ENCODE measurements around the gene SCP2. TPM values are rescaled to one million over a fixed set of nuclear protein-coding genes. Genes with fewer than 3 reads are reported as not detected.
"Not testable (repeated sequence)": the region's sequence is repeated elsewhere in the genome, so short reads cannot be mapped to it uniquely, and the experiment has no call there.

Gene SCP2
- total RNA-seq, 1 donor from 2014 or later: 61.9 TPM

DNA sequence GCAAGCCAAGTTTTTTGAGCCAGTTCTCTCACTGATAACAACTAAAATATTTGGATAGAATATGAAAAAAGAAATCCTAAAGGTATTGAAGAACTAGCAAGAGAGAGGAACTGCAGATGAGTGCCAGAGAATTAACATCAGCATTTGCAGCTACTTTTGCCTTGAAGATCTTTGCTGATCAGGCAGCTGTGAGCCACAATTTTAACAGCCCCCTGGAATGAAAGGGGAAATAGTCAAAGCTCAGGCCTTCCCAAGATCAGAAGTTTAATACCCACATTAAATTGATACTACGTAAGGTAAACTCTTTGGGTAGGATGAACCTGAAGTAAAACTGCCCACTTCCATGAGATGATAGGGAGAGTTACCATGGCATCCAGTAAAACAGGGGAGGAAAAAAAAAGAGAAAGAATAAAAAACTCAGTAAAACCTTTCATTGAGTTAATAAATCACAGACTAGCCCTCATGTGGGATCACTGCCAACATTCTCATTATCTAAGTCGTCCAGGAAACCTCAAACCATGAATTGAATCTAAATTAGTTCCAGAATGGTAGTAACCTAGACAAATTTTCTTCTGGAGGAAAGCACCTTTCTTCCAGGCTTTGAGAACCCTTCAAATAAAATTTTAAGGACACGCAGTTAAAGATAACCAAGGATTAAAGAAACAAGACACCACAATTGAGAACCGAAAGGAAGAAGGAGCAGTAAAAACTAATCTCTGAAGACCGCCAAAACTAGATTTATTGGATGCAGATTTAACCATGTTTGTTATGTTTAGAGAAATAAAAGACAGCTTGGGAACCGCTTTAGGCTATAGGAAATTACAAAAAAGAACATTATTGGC lies 28.3 kb downstream of the SCP2 start:
- no peaks in the 10 kb centered on the region for H3K27me3 ChIP-seq
- no peak for TF ChIP-seq POLR2AphosphoS5 (IDR thresholded peaks at IDR 0.05; ENCODE audit: insufficient read depth in 1 of 2, low read depth in 1 of 2)
- TF ChIP-seq CTCF (IDR thresholded peaks at IDR 0.05): no peak
- TF ChIP-seq POLR2A (IDR thresholded peaks at IDR 0.05): no peak
- H3K36me3 ChIP-seq: peaks cover 0 to 9% of the 10 kb centered on the region in 2 donors
- intact Hi-C loops (cut with DNase I): no loop called here
- no peaks in the 10 kb centered on the region for H3K4me1 ChIP-seq
- peak overlapping the region; percentile 55 for H3K27ac ChIP-seq
- no peaks in the 10 kb centered on the region for H3K9me3 ChIP-seq
- DNase-seq (ENCODE audit: extremely low spot score in 2 of 2): no peak
- peak overlapping the region in 1 of 2 donors; percentile 8 for H3K4me3 ChIP-seq

DNA sequence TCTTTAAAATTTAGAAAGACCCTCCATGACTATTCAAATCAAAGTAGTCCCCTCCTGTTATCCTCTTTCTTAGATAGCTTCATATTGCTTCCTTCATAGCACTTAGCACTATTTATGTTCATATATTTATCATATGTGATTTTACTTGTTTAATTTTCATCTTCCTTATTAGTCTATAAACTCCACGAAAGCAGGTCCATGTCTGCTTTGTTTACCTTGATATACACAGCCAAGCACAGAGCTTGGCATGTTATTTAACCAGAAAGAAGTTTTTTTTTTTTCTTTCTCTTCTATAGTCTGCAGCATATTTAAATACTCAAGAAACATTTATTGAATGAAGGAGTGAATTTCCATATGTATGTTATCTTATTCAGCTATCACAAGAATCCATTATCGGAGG lies 36.0 kb downstream of the SCP2 start:
- no peak overlapping the region for H3K4me3 ChIP-seq
- H3K36me3 ChIP-seq: peaks cover 0 to 6% of the 10 kb centered on the region in 2 donors
- H3K9me3 ChIP-seq: no peaks in the 10 kb centered on the region
- no peak overlapping the region for H3K27ac ChIP-seq
- intact Hi-C loops (cut with DNase I): no loop called here
- no peaks in the 10 kb centered on the region for H3K4me1 ChIP-seq
- TF ChIP-seq POLR2AphosphoS5 (IDR thresholded peaks at IDR 0.05; ENCODE audit: insufficient read depth in 1 of 2, low read depth in 1 of 2) (no peak), POLR2A (IDR thresholded peaks at IDR 0.05) (no peak), CTCF (IDR thresholded peaks at IDR 0.05) (no peak)
- no peak for DNase-seq (ENCODE audit: extremely low spot score in 2 of 2)
- no peaks in the 10 kb centered on the region for H3K27me3 ChIP-seq

- intact Hi-C loops (cut with DNase I): no loop called here
- H3K4me3 ChIP-seq: no peak overlapping the region
- H3K36me3 ChIP-seq: no peaks in the 10 kb centered on the region
These were observed 40.6 kb downstream of the SCP2 start for GRCh38 chr1:52967666-52968065.

GRCh38 chr1:52969234-52969633 lies 42.2 kb downstream of the SCP2 start:
- H3K4me3 ChIP-seq; DNase-seq (ENCODE audit: extremely low spot score in 2 of 2); H3K27me3 ChIP-seq; H3K27ac ChIP-seq; H3K4me1 ChIP-seq; H3K9me3 ChIP-seq; H3K36me3 ChIP-seq; intact Hi-C loops (cut with DNase I): not testable (repeated sequence)

More at GRCh38 chr1:52967666-52968065, 40.6 kb downstream of the SCP2 start:
- Histone ChIP-seq H3K4me1 (no peaks in the 10 kb centered on the region), H3K9me3 (no peaks in the 10 kb centered on the region), H3K27me3 (no peaks in the 10 kb centered on the region), H3K27ac (no peak overlapping the region)
- TF ChIP-seq POLR2A (IDR thresholded peaks at IDR 0.05) (no peak), POLR2AphosphoS5 (IDR thresholded peaks at IDR 0.05; ENCODE audit: insufficient read depth in 1 of 2, low read depth in 1 of 2) (no peak), CTCF (IDR thresholded peaks at IDR 0.05) (no peak)
- DNase-seq (ENCODE audit: extremely low spot score in 2 of 2): no peak

DNA sequence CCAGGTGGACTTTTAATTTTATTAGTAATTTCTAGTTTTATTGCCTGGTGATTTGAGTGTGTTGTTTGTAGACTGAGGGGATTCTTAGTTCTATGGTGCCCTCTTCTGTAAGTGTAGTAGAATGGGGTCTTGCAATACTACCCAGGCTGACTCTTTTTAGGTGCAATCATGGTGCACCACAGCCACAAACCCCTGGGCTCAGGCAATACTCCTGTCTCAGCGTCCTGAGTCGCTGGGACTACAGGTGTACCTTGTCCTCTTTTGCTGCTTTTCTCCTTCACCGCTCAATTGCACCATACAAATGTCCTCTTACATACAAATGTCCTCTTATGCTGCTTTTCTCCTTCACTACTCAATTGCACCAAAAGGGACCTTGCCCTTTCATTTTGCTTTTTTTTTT lies 43.1 kb downstream of the SCP2 start:
- Histone ChIP-seq H3K4me1 (no peaks in the 10 kb centered on the region), H3K27ac (no peak overlapping the region), H3K9me3 (no peaks in the 10 kb centered on the region), H3K27me3 (no peaks in the 10 kb centered on the region), H3K4me3 (no peak overlapping the region), H3K36me3 (peaks cover 0 to 3% of the 10 kb centered on the region in 2 donors)
- intact Hi-C loops (cut with DNase I): no loop called here
- TF ChIP-seq CTCF (IDR thresholded peaks at IDR 0.05) (no peak), POLR2A (IDR thresholded peaks at IDR 0.05) (no peak), POLR2AphosphoS5 (IDR thresholded peaks at IDR 0.05; ENCODE audit: insufficient read depth in 1 of 2, low read depth in 1 of 2) (no peak)
- DNase-seq (ENCODE audit: extremely low spot score in 2 of 2): no peak
